Activated naive CD8-positive, alpha-beta T cell (primary cell): Measurements from ENCODE around the gene CNPPD1.

Source experiments
- H3K27ac Mint-ChIP-seq: one replicate; pipeline ENCODE4 v1.8.0; 2021; ENCODE audit warnings: mixed read lengths
- H3K27me3 Mint-ChIP-seq: one replicate; pipeline ENCODE4 v1.8.0; 2021; ENCODE audit warnings: mixed read lengths
- H3K36me3 Mint-ChIP-seq: one replicate; pipeline ENCODE4 v1.8.0; 2021; ENCODE audit warnings: mixed read lengths
- H3K4me1 Mint-ChIP-seq: one replicate; pipeline ENCODE4 v1.8.0; 2021; ENCODE audit warnings: low read depth, mixed read lengths
- H3K4me3 Mint-ChIP-seq: one replicate; pipeline ENCODE4 v1.8.0; 2021; ENCODE audit warnings: mild to moderate bottlenecking, mixed read lengths
- H3K9me3 Mint-ChIP-seq: one replicate; pipeline ENCODE4 v1.8.0; 2021; ENCODE audit warnings: low read depth, mixed read lengths

Gene CNPPD1

DNA sequence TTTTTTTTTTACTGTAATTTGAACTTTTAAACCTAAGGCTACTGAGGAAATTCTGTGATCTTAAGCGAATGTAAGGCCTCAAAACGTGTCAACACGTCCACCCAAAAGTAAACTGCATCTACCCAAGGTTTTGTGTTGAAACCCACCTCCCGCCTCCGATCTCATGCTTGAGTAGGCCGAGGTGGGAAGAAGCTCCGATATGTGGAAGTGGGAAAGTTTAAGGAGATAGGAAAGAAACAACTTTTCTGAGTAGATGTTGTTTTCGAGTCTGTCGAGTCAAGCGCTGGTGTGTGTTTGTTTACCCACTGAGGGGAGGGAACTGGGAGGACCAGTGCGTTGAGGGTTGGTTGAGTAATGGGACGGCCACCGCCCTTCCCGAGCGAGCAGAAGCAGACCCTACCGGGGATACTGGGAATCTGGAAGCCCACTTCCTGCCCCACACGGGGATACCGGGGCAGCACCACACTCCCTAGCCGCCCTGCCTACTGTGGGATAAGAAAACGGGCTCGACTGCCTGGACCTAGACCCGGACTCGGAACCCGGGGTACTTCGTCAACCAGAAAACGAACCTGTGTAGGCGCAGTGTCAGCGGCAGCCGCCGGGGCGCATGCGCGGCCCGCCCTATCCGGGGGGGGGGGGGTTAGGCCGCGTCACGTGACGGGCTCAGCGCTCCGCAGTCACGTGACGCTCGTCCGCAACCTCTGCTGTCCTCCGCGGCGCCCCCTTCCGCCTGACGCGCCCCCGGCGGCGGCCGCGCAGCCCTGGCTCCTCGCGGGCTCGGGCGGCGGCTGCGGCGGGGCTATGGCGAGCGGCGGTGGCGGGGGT, 1.0 kb upstream of the CNPPD1 start, which contains the start of gene RETREG2:
Gene RETREG2, plus strand, starts transcription at position 724 of the 825 bp plus-strand sequence. Its CDS starts 78 bp downstream, at position 802.
- peak within 1 kb of the TSS; percentile 98 for H3K4me3 Mint-ChIP-seq
- H3K27ac Mint-ChIP-seq: peak within 1 kb of the TSS; percentile 99
- H3K9me3 Mint-ChIP-seq: no peaks in the 10 kb centered on the region
- H3K36me3 Mint-ChIP-seq: peaks cover 6% of the 10 kb centered on the region
- no peaks in the 10 kb centered on the region for H3K27me3 Mint-ChIP-seq
- H3K4me1 Mint-ChIP-seq: peaks cover 62% of the 10 kb centered on the region

DNA sequence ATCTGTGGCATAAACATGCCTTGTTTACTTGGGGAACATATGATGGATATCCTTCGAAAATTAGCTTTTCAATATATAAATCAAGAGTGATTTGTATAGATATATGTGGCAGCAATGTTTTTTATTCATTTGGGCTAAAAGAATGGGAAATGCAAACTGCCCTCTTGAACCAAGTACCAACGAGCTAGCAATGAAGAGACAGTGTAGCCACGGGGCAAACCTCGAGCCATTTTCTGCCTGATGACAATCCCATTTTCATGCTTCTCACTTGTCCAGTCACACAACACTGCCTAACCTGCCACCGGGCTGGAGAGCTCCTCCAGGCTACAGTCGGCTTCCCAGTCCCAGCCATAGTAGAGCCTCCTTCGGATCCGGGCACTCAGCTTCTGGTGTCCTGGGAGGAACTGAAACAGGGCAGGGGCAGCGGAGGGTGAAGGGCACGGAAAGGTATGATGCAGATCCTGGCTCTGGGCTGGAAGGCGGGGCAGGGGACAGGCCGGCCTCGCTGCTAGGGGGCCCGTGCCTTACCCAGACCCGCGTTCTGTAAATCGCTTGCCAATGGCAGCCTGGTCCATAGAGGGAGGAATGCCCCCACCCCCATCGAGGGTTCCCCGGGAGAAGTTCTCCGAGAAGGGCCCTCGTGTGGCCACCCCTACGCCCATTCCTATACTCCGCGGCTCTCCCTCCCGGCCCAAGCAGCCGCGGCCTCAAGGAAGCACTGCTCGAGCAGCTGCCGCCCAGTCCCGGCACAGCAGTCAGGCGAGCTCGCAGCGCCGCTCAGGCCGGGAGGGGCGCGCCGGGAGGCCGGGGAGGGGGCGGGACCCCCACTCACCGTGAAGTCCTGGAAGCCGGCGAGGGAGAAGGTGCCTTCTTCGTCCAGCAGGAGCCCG, 552 bp downstream of the CNPPD1 start:
- Mint-ChIP-seq H3K4me1 (peaks cover 54% of the 10 kb centered on the region), H3K27me3 (no peaks in the 10 kb centered on the region), H3K36me3 (peaks cover 6% of the 10 kb centered on the region), H3K27ac (peak overlapping the region; percentile 84), H3K9me3 (no peaks in the 10 kb centered on the region), H3K4me3 (peak overlapping the region; percentile 98)

DNA sequence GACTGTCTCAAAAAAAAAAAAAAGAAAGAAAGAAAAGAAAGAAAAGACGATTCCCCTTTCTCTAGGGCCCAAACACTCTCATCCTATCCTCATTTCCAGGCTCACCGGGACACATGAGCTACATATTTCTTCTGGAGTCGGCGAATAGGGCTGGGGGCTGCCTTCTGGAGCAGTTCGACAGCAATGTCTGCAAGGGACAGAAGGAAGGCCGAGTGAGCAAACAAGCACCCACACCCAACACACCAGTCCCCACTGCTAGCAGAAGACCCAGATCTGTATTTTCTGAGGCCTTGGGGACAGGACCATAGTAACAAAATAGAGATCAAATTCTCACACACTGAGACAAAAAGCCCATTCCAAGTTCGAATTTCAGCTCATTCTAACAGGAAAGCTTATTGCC, 1.2 kb downstream of the CNPPD1 start:
- H3K9me3 Mint-ChIP-seq: no peaks in the 10 kb centered on the region
- peak overlapping the region; percentile 88 for H3K4me3 Mint-ChIP-seq
- H3K4me1 Mint-ChIP-seq: peaks cover 50% of the 10 kb centered on the region
- no peaks in the 10 kb centered on the region for H3K27me3 Mint-ChIP-seq
- peak overlapping the region; percentile 84 for H3K27ac Mint-ChIP-seq
- peaks cover 6% of the 10 kb centered on the region for H3K36me3 Mint-ChIP-seq

DNA sequence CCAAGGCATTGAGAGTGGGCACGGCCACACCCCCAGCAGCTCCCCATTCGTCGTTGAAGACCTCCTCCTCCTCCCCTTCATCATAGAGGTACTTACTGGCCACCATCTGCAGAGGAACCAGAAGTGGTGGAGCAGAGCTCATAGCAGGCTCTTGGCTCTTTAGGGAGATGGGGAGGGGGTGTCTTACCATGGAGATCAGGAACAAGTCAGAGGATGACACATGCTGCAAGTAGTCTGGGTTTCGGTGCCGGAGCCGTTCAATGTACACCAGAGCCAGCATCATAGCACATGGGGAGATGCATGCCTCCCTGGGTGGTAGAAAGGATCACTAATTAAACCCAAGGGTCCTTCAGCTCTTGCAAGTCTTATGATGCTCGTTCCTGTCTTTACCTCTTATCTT, 1.9 kb downstream of the CNPPD1 start:
- no peaks in the 10 kb centered on the region for H3K9me3 Mint-ChIP-seq
- peak overlapping the region; percentile 64 for H3K27ac Mint-ChIP-seq
- H3K36me3 Mint-ChIP-seq: peaks cover 6% of the 10 kb centered on the region
- no peaks in the 10 kb centered on the region for H3K27me3 Mint-ChIP-seq
- H3K4me1 Mint-ChIP-seq: peaks cover 43% of the 10 kb centered on the region
- H3K4me3 Mint-ChIP-seq: peak overlapping the region; percentile 71

DNA sequence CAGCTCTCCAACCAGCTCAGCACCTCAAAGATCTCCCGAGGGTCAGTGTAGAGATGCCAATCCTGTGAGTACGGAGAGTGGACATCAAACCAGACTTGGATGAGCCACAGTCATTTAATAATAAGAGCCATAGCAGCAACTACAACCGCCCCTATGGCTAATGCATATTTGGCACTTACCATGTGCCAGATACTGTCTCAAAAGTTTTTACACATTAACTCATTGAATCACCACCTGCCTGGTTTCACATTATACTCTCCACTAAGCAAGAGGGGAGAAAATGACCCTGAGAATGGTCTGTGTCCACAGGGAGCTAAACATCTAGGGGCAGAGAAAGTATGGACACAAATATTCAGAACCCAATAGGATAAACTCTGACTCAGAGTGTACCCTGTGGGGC, 2.6 kb downstream of the CNPPD1 start:
- no peaks in the 10 kb centered on the region for H3K27me3 Mint-ChIP-seq
- peak overlapping the region; percentile 71 for H3K4me3 Mint-ChIP-seq
- peaks cover 6% of the 10 kb centered on the region for H3K36me3 Mint-ChIP-seq
- peak overlapping the region; percentile 64 for H3K27ac Mint-ChIP-seq
- no peaks in the 10 kb centered on the region for H3K9me3 Mint-ChIP-seq
- H3K4me1 Mint-ChIP-seq: peaks cover 38% of the 10 kb centered on the region

DNA sequence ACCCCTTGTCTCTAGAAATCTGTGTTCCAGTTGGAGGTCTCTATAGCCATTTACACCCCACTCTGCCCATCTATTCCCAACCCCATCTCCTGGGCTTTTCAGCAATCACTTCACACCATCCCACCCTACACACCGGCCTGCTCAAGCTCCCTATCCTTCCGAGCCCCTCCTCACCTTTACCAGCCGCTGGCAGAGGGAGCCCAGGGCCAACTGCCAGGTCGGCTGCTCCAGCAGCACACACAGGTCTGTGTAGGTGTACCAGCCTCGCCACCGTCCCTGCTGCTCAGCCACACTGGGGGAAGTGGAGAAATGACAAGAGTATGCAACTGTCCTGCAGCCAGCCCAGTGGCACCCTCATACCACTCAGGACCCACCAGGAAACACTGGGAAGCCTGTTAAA, 3.5 kb downstream of the CNPPD1 start:
- Mint-ChIP-seq H3K27ac (peak overlapping the region; percentile 34), H3K27me3 (no peaks in the 10 kb centered on the region), H3K36me3 (peaks cover 6% of the 10 kb centered on the region), H3K4me3 (no peak overlapping the region), H3K4me1 (peaks cover 36% of the 10 kb centered on the region), H3K9me3 (no peaks in the 10 kb centered on the region)

DNA sequence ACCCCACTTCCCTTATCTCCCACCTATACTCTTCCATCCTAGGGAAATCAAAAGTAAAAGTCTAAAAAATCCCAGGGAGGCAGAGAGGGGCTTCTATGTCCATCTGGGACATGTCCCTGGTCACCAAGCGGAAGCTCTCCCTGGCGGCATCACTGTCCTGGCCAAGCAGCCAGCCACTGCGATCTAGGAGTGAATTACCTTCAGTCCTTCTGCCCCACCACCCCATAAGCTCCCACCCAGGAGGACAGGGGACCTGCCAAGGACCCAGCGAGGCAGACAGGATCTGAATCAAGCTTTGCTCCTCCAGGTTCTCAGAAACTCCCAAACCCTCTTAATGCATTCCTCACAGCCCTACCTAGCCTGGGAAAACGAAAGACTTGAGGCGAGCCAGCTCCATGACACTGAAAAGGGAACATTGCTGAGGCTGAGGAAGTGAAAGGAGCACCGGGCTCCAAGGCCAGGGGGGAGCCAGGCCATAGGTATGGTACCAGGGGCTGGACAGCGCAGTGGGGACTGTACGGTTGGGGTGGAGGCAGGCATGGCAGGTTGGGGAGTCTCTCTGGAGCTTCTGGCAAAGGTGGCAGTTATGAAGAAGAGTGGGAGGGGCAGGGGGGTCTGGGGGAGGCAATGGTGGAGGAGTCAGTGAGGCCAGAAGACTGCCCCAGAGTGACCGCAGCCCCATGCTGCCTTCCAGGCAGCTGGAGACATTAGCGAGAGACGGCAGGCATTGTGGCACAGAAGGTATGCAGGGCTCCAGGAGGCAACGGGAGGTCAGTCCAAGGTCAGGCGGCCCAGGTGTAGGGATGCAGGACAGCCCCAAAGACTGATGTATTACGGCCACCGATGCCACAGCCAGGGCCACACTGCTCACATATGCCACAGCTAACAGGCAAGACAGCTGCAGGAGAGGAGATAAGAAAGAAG, 4.2 kb downstream of the CNPPD1 start:
- Mint-ChIP-seq H3K36me3 (peaks cover 6% of the 10 kb centered on the region), H3K27me3 (no peaks in the 10 kb centered on the region), H3K9me3 (no peaks in the 10 kb centered on the region), H3K27ac (no peak overlapping the region), H3K4me1 (peaks cover 34% of the 10 kb centered on the region), H3K4me3 (no peak overlapping the region)

DNA sequence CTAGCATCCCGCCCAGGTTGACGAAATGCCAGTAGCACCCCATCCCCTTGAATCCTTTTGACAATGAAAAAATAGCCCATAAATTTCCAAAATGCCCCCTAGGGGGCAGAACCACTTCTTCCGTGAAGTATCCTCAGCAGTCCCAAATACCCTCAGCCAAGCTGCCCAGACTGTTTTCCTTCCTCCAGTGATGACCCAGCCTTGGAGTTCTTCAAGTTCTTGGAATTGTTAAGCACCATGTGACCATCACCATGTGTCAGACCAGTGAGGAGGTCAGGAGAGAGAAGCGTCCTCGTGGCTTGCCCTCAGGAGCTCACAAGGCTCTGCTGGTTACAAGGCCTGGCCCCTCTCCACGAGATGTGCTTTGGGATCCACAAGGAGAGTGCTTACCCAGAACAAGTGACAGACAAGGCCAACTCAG, 5.5 kb downstream of the CNPPD1 start:
- Mint-ChIP-seq H3K4me1 (peaks cover 30% of the 10 kb centered on the region), H3K36me3 (peaks cover 6% of the 10 kb centered on the region), H3K27ac (peak overlapping the region; percentile 28), H3K9me3 (no peaks in the 10 kb centered on the region), H3K27me3 (no peaks in the 10 kb centered on the region), H3K4me3 (no peak overlapping the region)

DNA sequence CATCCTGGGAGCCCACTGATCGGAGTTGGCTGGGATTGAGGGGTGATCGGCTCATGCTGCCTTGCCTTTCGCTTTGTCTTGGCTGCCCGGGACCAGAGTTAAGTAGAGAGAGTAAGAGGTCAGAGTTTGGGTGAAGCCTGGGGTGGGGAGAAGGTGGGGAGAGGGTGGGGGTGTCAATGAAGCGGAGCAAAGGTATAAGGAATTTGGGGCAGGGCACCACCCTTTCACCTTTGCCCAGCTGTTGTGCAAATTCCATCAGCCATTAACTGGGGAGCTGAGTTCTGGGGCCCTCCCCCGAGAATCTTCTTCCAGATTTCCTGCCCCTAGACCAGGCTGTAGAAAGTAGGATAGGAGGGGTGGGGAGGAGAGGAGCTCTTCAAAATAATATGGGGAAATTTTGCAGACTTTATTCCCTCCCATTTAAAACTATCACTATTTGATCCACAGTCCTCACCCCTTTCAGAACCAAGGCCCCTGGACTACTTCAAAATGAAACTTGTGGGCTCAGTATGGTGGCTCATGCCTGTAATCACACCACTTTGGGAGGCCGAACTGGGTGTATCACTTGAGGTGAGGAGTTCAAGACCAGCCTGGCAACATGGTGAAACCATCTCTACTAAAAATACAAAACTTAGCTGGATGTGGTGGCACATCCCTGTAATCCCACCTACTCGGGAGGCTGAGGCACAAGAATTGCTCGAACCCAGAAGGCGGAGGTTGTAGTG, 6.6 kb downstream of the CNPPD1 start, which contains the start of gene SLC23A3:
Gene SLC23A3, minus strand, starts transcription at position 100 of the 725 bp plus-strand sequence. Its CDS starts 45 bp downstream, at position 55.
- Mint-ChIP-seq H3K4me3 (no peak within 1 kb of the TSS), H3K9me3 (no peaks in the 10 kb centered on the region), H3K36me3 (peaks cover 6% of the 10 kb centered on the region), H3K27ac (no peak within 1 kb of the TSS), H3K27me3 (no peaks in the 10 kb centered on the region), H3K4me1 (peaks cover 22% of the 10 kb centered on the region)

DNA sequence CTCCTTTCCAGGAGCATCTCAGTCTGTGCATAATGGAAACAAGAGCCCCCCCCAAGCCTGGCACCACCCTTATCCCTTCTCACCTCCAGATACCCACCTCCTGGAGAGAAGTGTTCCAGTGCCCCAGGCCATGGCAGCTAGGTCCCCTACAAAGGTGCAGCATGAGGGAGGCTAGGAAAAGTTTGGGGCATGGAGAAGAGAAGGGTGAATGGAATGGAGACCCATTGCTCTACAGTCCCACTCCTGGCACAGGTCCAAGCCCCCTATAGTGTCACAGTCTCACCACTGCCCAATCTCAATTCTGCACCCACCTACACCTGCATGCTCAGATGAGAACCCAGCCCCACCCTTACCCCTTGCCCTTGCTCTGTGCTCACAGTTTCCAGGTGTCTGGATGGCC, 7.8 kb downstream of the CNPPD1 start:
- H3K9me3 Mint-ChIP-seq: no peaks in the 10 kb centered on the region
- no peak overlapping the region for H3K27ac Mint-ChIP-seq
- peaks cover 2% of the 10 kb centered on the region for H3K36me3 Mint-ChIP-seq
- H3K27me3 Mint-ChIP-seq: no peaks in the 10 kb centered on the region
- H3K4me1 Mint-ChIP-seq: peaks cover 11% of the 10 kb centered on the region
- H3K4me3 Mint-ChIP-seq: no peak overlapping the region

DNA sequence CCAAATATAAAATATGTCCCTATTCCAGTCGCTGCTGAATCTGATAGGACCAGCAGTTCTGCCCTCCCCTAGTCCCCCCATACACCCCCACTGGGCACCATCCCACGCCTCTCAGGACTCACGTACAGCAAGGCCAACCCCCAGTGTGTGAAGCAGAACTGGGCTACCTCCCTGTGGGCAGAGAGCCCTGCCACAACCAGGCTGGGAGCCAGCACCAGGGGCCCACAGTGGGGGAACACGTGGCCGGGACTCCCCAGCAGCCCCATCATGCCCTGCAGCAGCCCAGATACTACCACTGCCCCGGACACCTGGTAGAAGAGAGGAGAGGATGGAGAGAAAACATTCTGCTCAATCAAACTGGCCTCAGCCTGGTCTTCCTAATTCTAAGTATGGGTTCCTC, 8.2 kb downstream of the CNPPD1 start:
- H3K36me3 Mint-ChIP-seq: no peaks in the 10 kb centered on the region
- no peaks in the 10 kb centered on the region for H3K9me3 Mint-ChIP-seq
- H3K27ac Mint-ChIP-seq: no peak overlapping the region
- H3K27me3 Mint-ChIP-seq: no peaks in the 10 kb centered on the region
- peaks cover 10% of the 10 kb centered on the region for H3K4me1 Mint-ChIP-seq
- H3K4me3 Mint-ChIP-seq: no peak overlapping the region

DNA sequence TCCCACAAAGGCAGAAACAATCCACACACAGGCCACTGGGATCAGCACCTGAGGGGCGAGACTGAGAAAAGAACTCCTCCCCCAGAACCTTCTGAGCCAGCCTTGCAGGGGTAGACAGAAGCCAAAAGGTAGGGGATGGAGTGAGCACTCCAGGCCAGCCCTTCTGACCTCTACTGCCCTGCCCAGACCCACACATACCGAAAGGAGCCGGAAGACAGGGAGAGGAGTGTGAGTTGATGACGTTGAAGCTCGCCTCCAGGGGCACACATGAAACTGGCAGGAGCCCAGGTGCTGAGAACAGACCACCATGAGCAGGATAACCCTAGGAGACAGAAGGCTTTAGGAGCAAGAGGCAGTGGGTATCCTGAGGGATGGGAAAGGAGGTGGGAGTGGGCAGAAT, 8.7 kb downstream of the CNPPD1 start:
- Mint-ChIP-seq H3K4me3 (no peak overlapping the region), H3K27ac (no peak overlapping the region), H3K9me3 (no peaks in the 10 kb centered on the region), H3K4me1 (peaks cover 8% of the 10 kb centered on the region), H3K27me3 (no peaks in the 10 kb centered on the region), H3K36me3 (peaks cover under 1% of the 10 kb centered on the region)

DNA sequence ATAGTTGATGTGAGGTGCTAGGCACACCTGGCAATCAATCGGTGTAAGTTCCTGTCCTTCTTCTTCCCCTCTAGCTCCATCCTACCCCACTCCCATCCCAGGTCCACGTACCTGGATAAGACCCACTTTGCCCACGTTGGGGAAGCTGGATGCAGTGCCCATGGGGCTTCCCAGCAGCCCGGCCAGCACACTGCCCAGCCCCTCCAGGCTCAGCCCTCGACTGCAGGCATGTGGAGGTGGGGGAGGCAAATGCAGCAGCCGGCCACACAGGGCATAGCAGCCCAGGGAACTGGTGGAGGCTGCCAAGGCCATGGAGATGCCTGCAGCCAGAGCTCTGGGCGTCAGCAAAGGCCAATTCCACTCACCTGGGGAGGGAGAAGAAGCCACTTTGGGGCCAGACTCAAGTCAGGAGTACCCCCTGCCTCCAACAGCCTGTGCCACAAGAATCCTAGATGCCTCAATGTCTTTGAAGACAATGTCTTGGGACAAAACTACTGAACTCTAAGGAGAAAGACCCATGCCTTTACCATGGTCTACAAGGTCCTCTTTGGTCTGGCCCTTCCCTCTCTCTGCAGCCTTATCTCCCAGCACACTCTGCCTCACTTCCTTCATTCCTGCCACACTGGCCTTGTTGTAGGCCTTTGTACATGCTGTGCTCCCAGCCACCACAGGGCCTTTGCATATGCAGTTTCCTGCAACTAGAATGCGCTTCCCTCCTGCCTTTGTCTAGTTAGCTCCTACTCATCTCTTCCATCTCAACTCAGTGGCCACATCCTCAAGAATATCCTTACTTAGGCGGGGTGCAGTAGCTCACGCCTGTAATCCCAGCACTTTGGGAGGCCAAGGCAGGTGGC, 11.4 kb downstream of the CNPPD1 start:
- Mint-ChIP-seq H3K4me1 (peaks cover 7% of the 10 kb centered on the region), H3K9me3 (no peaks in the 10 kb centered on the region), H3K36me3 (peaks cover 2% of the 10 kb centered on the region), H3K27me3 (no peaks in the 10 kb centered on the region), H3K4me3 (no peak overlapping the region), H3K27ac (no peak overlapping the region)
